Subcutaneous abdominal adipose tissue (tissue), 5 donors: ENCODE measurements around the gene FRAS1.

Source experiments
- H3K27ac ChIP-seq: one replicate; pipeline ENCODE4 v1.7.0; 2013; ENCODE audit warnings: low read depth, mild to moderate bottlenecking, inconsistent platforms, low read length, moderate library complexity
- H3K27me3 ChIP-seq, 5 donors: one replicate each; pipeline ENCODE4 v1.7.0; 2013; ENCODE audit warnings: low read length in 5 of 5, inconsistent platforms in 1 of 5; ENCODE audit not compliant: control insufficient read depth in 5 of 5, insufficient read depth in 4 of 5
- H3K36me3 ChIP-seq, 5 donors: one replicate each; pipeline ENCODE4 v1.7.0; 2013; ENCODE audit warnings: low read length in 5 of 5; ENCODE audit not compliant: control insufficient read depth in 5 of 5, insufficient read depth in 5 of 5
- H3K4me1 ChIP-seq, 5 donors: one replicate each; pipeline ENCODE4 v1.7.0; 2013; ENCODE audit warnings: low read length in 5 of 5, mild to moderate bottlenecking in 3 of 5, moderate library complexity in 1 of 5; ENCODE audit not compliant: control insufficient read depth in 5 of 5, insufficient read depth in 5 of 5
- H3K4me3 ChIP-seq, 5 donors: one replicate each; pipeline ENCODE4 v1.7.0; 2013; ENCODE audit warnings: low read length in 5 of 5, low read depth in 1 of 5
- H3K9ac ChIP-seq, 5 donors: one replicate each; pipeline ENCODE4 v1.7.0; 2013; ENCODE audit warnings: low read length in 5 of 5, mild to moderate bottlenecking in 4 of 5, moderate library complexity in 3 of 5
- H3K9me3 ChIP-seq, 5 donors: one replicate each; pipeline ENCODE4 v1.7.0; 2013; ENCODE audit warnings: low read length in 5 of 5; ENCODE audit not compliant: control insufficient read depth in 5 of 5
- donor health status: healthy.
- donor health status: healthy.
- donor health status: healthy.
- donor health status: healthy.
- donor health status: healthy.

The FRAS1 gene

GRCh38 chr4:78220283-78220682 lies 163.2 kb downstream of the FRAS1 start:
- H3K9me3 ChIP-seq, result no peaks in the 10 kb centered on the region
- no peaks in the 10 kb centered on the region for H3K4me1 ChIP-seq
- no peak overlapping the region for H3K27ac ChIP-seq
- no peaks in the 10 kb centered on the region for H3K36me3 ChIP-seq
- H3K27me3 ChIP-seq, result no peaks in the 10 kb centered on the region
- no peak overlapping the region for H3K9ac ChIP-seq
- H3K4me3 ChIP-seq, result no peak overlapping the region

- Histone ChIP-seq H3K27me3 (no peaks in the 10 kb centered on the region), H3K4me3 (no peak overlapping the region), H3K9ac (no peak overlapping the region), H3K9me3 (peaks cover 0 to 10% (median 0%) of the 10 kb centered on the region in 5 donors), H3K4me1 (no peaks in the 10 kb centered on the region), H3K36me3 (no peaks in the 10 kb centered on the region), H3K27ac (no peak overlapping the region)
Observed at GRCh38 chr4:78222575-78223186, 165.6 kb downstream of the FRAS1 start.

- Histone ChIP-seq H3K9me3 (peaks cover 0 to 10% (median 0%) of the 10 kb centered on the region in 5 donors), H3K9ac (no peak overlapping the region), H3K27me3 (peaks cover 0 to 5% (median 0%) of the 10 kb centered on the region in 5 donors)
Observed at GRCh38 chr4:78225236-78225635, 168.1 kb downstream of the FRAS1 start.

GRCh38 chr4:78226279-78226678 lies 169.2 kb downstream of the FRAS1 start:
- H3K27me3 ChIP-seq, result peaks cover 0 to 5% (median 0%) of the 10 kb centered on the region in 5 donors
- no peak overlapping the region for H3K9ac ChIP-seq
- no peaks in the 10 kb centered on the region for H3K4me1 ChIP-seq
- H3K36me3 ChIP-seq, result no peaks in the 10 kb centered on the region
- H3K4me3 ChIP-seq, result no peak overlapping the region
- peaks cover 0 to 10% (median 0%) of the 10 kb centered on the region in 5 donors for H3K9me3 ChIP-seq
- no peak overlapping the region for H3K27ac ChIP-seq

More at GRCh38 chr4:78225236-78225635, 168.1 kb downstream of the FRAS1 start:
- no peaks in the 10 kb centered on the region for H3K36me3 ChIP-seq
- H3K4me1 ChIP-seq, result no peaks in the 10 kb centered on the region
- no peak overlapping the region for H3K27ac ChIP-seq
- no peak overlapping the region for H3K4me3 ChIP-seq

GRCh38 chr4:78227411-78228057 lies 170.4 kb downstream of the FRAS1 start:
- Histone ChIP-seq H3K9ac (no peak overlapping the region), H3K4me3 (no peak overlapping the region), H3K9me3 (peaks cover 0 to 10% (median 0%) of the 10 kb centered on the region in 5 donors), H3K27ac (no peak overlapping the region), H3K36me3 (no peaks in the 10 kb centered on the region), H3K4me1 (no peaks in the 10 kb centered on the region), H3K27me3 (peaks cover 0 to 5% (median 0%) of the 10 kb centered on the region in 5 donors)

GRCh38 chr4:78235800-78236199 lies 178.7 kb downstream of the FRAS1 start:
- no peak overlapping the region for H3K4me3 ChIP-seq
- H3K9ac ChIP-seq, result no peak overlapping the region
- no peaks in the 10 kb centered on the region for H3K36me3 ChIP-seq
- H3K27ac ChIP-seq, result no peak overlapping the region
- no peaks in the 10 kb centered on the region for H3K4me1 ChIP-seq
- no peaks in the 10 kb centered on the region for H3K9me3 ChIP-seq
- H3K27me3 ChIP-seq, result no peaks in the 10 kb centered on the region

- Histone ChIP-seq H3K9me3 (no peaks in the 10 kb centered on the region), H3K9ac (no peak overlapping the region), H3K4me3 (no peak overlapping the region), H3K36me3 (no peaks in the 10 kb centered on the region), H3K27ac (no peak overlapping the region), H3K4me1 (no peaks in the 10 kb centered on the region), H3K27me3 (no peaks in the 10 kb centered on the region)
Observed at GRCh38 chr4:78237360-78237759, 180.2 kb downstream of the FRAS1 start.

- Histone ChIP-seq H3K9me3 (no peaks in the 10 kb centered on the region), H3K36me3 (no peaks in the 10 kb centered on the region), H3K27ac (no peak overlapping the region), H3K27me3 (no peaks in the 10 kb centered on the region), H3K9ac (no peak overlapping the region), H3K4me3 (no peak overlapping the region), H3K4me1 (no peaks in the 10 kb centered on the region)
Observed at GRCh38 chr4:78242071-78242470, 184.9 kb downstream of the FRAS1 start.

GRCh38 chr4:78244705-78245485 lies 187.8 kb downstream of the FRAS1 start:
- no peak overlapping the region for H3K9ac ChIP-seq
- H3K4me3 ChIP-seq, result no peak overlapping the region
- H3K36me3 ChIP-seq, result no peaks in the 10 kb centered on the region
- H3K4me1 ChIP-seq, result no peaks in the 10 kb centered on the region
- no peak overlapping the region for H3K27ac ChIP-seq
- no peaks in the 10 kb centered on the region for H3K27me3 ChIP-seq
- no peaks in the 10 kb centered on the region for H3K9me3 ChIP-seq
